ENCODE results near the gene NECAB2.

DNA sequence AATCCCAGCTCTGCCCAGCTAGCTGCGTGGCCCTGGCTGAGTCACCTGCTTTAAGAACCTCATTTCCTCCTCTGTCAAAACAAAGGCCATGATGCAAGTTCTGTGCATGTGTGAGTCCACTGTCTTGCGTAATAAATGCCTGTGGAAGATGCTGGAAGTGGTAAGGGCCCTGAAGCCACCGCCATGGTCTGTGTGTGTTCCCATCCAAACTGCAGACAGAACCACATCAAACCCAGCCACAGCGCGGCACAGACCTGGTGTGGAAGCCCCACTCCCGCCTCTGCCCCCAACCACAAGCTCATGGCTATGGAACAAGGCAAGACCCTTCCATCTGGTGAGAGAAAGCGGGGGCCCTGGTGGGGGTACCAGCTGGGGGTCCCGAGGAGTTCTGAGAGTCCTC is 26.0 kb downstream of the NECAB2 start:
- TF ChIP-seq, protein P1, sequence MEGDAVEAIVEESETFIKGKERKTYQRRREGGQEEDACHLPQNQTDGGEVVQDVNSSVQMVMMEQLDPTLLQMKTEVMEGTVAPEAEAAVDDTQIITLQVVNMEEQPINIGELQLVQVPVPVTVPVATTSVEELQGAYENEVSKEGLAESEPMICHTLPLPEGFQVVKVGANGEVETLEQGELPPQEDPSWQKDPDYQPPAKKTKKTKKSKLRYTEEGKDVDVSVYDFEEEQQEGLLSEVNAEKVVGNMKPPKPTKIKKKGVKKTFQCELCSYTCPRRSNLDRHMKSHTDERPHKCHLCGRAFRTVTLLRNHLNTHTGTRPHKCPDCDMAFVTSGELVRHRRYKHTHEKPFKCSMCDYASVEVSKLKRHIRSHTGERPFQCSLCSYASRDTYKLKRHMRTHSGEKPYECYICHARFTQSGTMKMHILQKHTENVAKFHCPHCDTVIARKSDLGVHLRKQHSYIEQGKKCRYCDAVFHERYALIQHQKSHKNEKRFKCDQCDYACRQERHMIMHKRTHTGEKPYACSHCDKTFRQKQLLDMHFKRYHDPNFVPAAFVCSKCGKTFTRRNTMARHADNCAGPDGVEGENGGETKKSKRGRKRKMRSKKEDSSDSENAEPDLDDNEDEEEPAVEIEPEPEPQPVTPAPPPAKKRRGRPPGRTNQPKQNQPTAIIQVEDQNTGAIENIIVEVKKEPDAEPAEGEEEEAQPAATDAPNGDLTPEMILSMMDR (IDR thresholded peaks at IDR 0.05), result no peak
- TF ChIP-seq EP300 (IDR thresholded peaks at IDR 0.05) (no peak), POLR2AphosphoS5 (IDR thresholded peaks at IDR 0.05) (no peak), POLR2A (IDR thresholded peaks at IDR 0.05) (no peak)

Data from gastroesophageal sphincter (tissue), 3 donors.